Fibroblast of skin of right quadriceps (primary cell): Measurements from ENCODE around the gene RAPGEF5.

Source experiments
- DNase-seq: peaks from one replicate; pipeline ENCODE4 v3.0.0-alpha.2; 2013

RAPGEF5 gene

GRCh38 chr7:22348379-22348778, 8.6 kb downstream of the RAPGEF5 start:
- DNase-seq = no peak

GRCh38 chr7:22346383-22347107, 10.4 kb downstream of the RAPGEF5 start:
- no peak for DNase-seq

- DNase-seq = no peak
Measured at GRCh38 chr7:22344655-22345054, 12.3 kb downstream of the RAPGEF5 start.

GRCh38 chr7:22343612-22344011, 13.3 kb downstream of the RAPGEF5 start:
- no peak for DNase-seq

- DNase-seq = no peak
Measured at GRCh38 chr7:22343071-22343470, 13.9 kb downstream of the RAPGEF5 start.

GRCh38 chr7:22339725-22340390, 17.1 kb downstream of the RAPGEF5 start:
- no peak for DNase-seq

GRCh38 chr7:22338877-22339276, 18.1 kb downstream of the RAPGEF5 start:
- DNase-seq = no peak

- DNase-seq = no peak
Measured at GRCh38 chr7:22338411-22338810, 18.5 kb downstream of the RAPGEF5 start.

GRCh38 chr7:22333680-22334141, 23.2 kb downstream of the RAPGEF5 start:
- DNase-seq = no peak

GRCh38 chr7:22332461-22332870, 24.5 kb downstream of the RAPGEF5 start:
- DNase-seq = no peak

GRCh38 chr7:22331704-22332103, 25.2 kb downstream of the RAPGEF5 start:
- no peak for DNase-seq

- DNase-seq = no peak
Measured at GRCh38 chr7:22330903-22331302, 26.1 kb downstream of the RAPGEF5 start.

- DNase-seq = no peak
Measured at GRCh38 chr7:22329816-22330524, 27.0 kb downstream of the RAPGEF5 start.

GRCh38 chr7:22326181-22326580, 30.8 kb downstream of the RAPGEF5 start:
- no peak for DNase-seq

GRCh38 chr7:22325671-22326070, 31.3 kb downstream of the RAPGEF5 start:
- DNase-seq = no peak

- DNase-seq = no peak
Measured at GRCh38 chr7:22323714-22324113, 33.2 kb downstream of the RAPGEF5 start.

GRCh38 chr7:22320416-22320815, 36.5 kb downstream of the RAPGEF5 start:
- no peak for DNase-seq

GRCh38 chr7:22319424-22320403, 37.2 kb downstream of the RAPGEF5 start:
- DNase-seq = no peak

- no peak for DNase-seq
Measured at GRCh38 chr7:22318376-22318775, 38.6 kb downstream of the RAPGEF5 start.

GRCh38 chr7:22317632-22318031, 39.3 kb downstream of the RAPGEF5 start:
- DNase-seq = no peak

- DNase-seq = no peak
Measured at GRCh38 chr7:22316914-22317313, 40.0 kb downstream of the RAPGEF5 start.

- DNase-seq = no peak
Measured at GRCh38 chr7:22307816-22308215, 49.1 kb downstream of the RAPGEF5 start.

- no peak for DNase-seq
Measured at GRCh38 chr7:22305706-22306105, 51.2 kb downstream of the RAPGEF5 start.
